Sigmoid colon (tissue), 4 donors: ENCODE measurements around the gene SF3B1.

Experiments used
- CTCF ChIP-seq, 4 experiments: fragments of 450-650 bp in 3 of 4; fragments of 200-600 bp in 1 of 4; IDR thresholded peaks; one replicate each; pipeline ENCODE4 v1.5.1; 2016 to 2019; ENCODE audit warnings: antibody characterized with exemption in 4 of 4, mild to moderate bottlenecking in 3 of 4, moderate library complexity in 2 of 4
- POLR2AphosphoS5 ChIP-seq, 4 donors: sonication (generic); formaldehyde crosslinking; IDR thresholded peaks; one replicate each; pipeline ENCODE4 v1.6.1; 2017; ENCODE audit warnings: antibody characterized with exemption in 4 of 4

GRCh38 chr2:197383825-197384224, 51.0 kb downstream of the SF3B1 start:
- TF ChIP-seq CTCF (IDR thresholded peaks at IDR 0.05) (no peak), POLR2AphosphoS5 (IDR thresholded peaks at IDR 0.05) (no peak)
